Activated naive CD8-positive, alpha-beta T cell treated with anti-CD3 and anti-CD28 coated beads for 36 hours (primary cell): ENCODE measurements around the gene SPRY2. TPM values are rescaled to one million over a fixed set of nuclear protein-coding genes. Genes with fewer than 3 reads are reported as not detected.

ENCODE experiments used
- DNase-seq: peaks from one replicate; pipeline ENCODE4 v3.0.0; 2021
- H3K27ac Mint-ChIP-seq: one replicate; pipeline ENCODE4 v1.8.0; 2022; ENCODE audit warnings: mild to moderate bottlenecking, moderate library complexity, mixed read lengths
- H3K27me3 Mint-ChIP-seq: one replicate; pipeline ENCODE4 v1.8.0; 2022; ENCODE audit warnings: mild to moderate bottlenecking, mixed read lengths
- H3K36me3 Mint-ChIP-seq: one replicate; pipeline ENCODE4 v1.8.0; 2021; ENCODE audit warnings: mild to moderate bottlenecking, mixed read lengths
- H3K4me1 Mint-ChIP-seq: one replicate; pipeline ENCODE4 v1.8.0; 2021; ENCODE audit warnings: mixed read lengths
- H3K4me3 Mint-ChIP-seq: one replicate; pipeline ENCODE4 v1.8.0; 2022; ENCODE audit warnings: mild to moderate bottlenecking, moderate library complexity, mixed read lengths
- H3K9me3 Mint-ChIP-seq: one replicate; pipeline ENCODE4 v1.8.0; 2022; ENCODE audit warnings: mixed read lengths
- total RNA-seq, 2 experiments: library from RNA; stranded (reverse); gene quantifications; one replicate each; pipeline ENCODE4 v1.2.3, GENCODE V29; 2021

SPRY2 gene
- total RNA-seq, 2 experiments from 2014 or later, result 0.33 to 0.44 TPM

GRCh38 chr13:80312012-80312704 is 28.8 kb downstream of the SPRY2 start:
- no peak for DNase-seq
- no peak overlapping the region for H3K27ac Mint-ChIP-seq
- no peaks in the 10 kb centered on the region for H3K36me3 Mint-ChIP-seq
- H3K4me1 Mint-ChIP-seq, result no peaks in the 10 kb centered on the region
- H3K9me3 Mint-ChIP-seq, result no peaks in the 10 kb centered on the region
- no peak overlapping the region for H3K4me3 Mint-ChIP-seq
- no peaks in the 10 kb centered on the region for H3K27me3 Mint-ChIP-seq

DNA sequence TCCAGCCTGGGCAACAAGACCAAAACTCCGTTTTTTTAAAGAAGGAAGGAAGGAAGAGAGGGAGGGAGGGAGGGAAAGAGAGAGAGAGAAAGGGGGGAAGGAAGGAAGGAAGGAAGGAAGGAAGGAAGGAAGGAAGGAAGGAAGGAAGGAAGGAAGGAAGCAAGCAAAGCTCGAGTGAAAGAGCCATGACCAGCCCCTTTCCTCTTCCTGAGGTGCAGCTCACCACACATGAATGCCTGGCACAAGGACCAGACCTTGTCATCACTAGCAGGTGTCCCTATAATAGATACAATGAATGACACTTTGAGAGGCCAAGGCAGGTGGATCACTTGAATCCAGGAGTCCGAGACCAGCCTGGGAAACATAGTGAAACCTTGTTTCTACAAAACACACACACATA is 31.0 kb downstream of the SPRY2 start:
- no peaks in the 10 kb centered on the region for H3K4me1 Mint-ChIP-seq
- no peaks in the 10 kb centered on the region for H3K36me3 Mint-ChIP-seq
- no peak overlapping the region for H3K27ac Mint-ChIP-seq
- no peaks in the 10 kb centered on the region for H3K9me3 Mint-ChIP-seq
- DNase-seq, result no peak
- no peak overlapping the region for H3K4me3 Mint-ChIP-seq
- H3K27me3 Mint-ChIP-seq, result no peaks in the 10 kb centered on the region

GRCh38 chr13:80307401-80307987 is 33.4 kb downstream of the SPRY2 start:
- Mint-ChIP-seq H3K27me3 (no peaks in the 10 kb centered on the region), H3K36me3 (no peaks in the 10 kb centered on the region), H3K27ac (no peak overlapping the region), H3K9me3 (no peaks in the 10 kb centered on the region), H3K4me3 (no peak overlapping the region), H3K4me1 (no peaks in the 10 kb centered on the region)
- no peak for DNase-seq

DNA sequence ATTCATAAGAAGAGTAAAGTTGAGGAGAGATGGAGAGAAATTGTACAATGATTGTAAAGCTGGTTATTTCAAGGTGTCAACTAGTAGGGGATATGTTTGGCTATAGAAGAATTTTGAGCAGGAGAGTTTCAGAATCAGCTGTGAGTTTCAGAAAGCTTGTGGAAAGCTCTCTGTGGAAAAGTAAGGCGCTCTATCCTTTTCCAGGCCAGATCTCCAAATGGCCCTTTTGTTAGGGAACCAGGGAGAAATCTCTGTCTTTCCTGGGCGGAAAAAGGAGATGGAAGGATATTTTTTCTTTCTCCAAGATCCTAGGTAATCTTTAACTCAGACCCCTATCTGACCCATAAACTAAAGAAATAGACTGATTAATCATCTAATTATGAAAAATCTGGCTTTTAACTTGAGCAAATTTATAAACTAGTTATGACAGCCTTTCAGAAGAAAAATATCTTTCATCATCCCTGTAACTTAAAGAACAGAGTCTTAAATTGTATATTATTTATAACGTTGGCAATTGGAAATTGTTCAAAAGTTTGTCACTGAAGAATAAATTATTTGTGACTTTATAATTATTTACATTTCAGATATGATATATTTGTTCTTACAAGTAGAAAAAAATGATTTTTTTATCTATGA is 34.5 kb downstream of the SPRY2 start:
- Mint-ChIP-seq H3K36me3 (no peaks in the 10 kb centered on the region), H3K4me3 (no peak overlapping the region), H3K9me3 (no peaks in the 10 kb centered on the region), H3K27ac (no peak overlapping the region), H3K27me3 (no peaks in the 10 kb centered on the region), H3K4me1 (no peaks in the 10 kb centered on the region)
- DNase-seq, result no peak

DNA sequence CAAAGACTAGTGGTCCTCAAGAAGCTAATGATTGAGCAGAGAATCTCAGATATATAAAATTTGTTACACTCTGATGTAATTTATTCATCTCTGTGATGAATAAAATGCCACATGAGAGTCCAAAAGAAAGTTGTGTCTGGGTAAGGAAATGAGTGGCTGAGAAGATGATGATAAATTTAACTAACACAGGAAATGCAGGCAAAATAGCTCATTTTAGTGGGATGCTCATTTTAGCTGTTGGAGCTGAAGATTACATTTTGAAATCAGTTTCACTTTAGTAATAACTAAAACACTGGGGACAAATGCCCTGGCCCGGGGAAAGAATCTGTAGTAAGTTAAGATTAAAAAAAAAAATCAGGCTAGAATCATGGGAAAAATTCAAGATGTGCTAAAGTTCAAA is 35.2 kb downstream of the SPRY2 start:
- H3K4me1 Mint-ChIP-seq, result no peaks in the 10 kb centered on the region
- no peak overlapping the region for H3K27ac Mint-ChIP-seq
- no peaks in the 10 kb centered on the region for H3K9me3 Mint-ChIP-seq
- DNase-seq, result no peak
- no peaks in the 10 kb centered on the region for H3K27me3 Mint-ChIP-seq
- no peaks in the 10 kb centered on the region for H3K36me3 Mint-ChIP-seq
- no peak overlapping the region for H3K4me3 Mint-ChIP-seq

- Mint-ChIP-seq H3K36me3 (no peaks in the 10 kb centered on the region), H3K27me3 (no peaks in the 10 kb centered on the region), H3K4me1 (no peaks in the 10 kb centered on the region), H3K9me3 (no peaks in the 10 kb centered on the region), H3K27ac (no peak overlapping the region), H3K4me3 (no peak overlapping the region)
- DNase-seq, result no peak
These were observed 37.6 kb downstream of the SPRY2 start for GRCh38 chr13:80303225-80303811.

- H3K27ac Mint-ChIP-seq, result no peak overlapping the region
- no peaks in the 10 kb centered on the region for H3K9me3 Mint-ChIP-seq
- no peak for DNase-seq
- no peaks in the 10 kb centered on the region for H3K36me3 Mint-ChIP-seq
- no peaks in the 10 kb centered on the region for H3K27me3 Mint-ChIP-seq
- no peaks in the 10 kb centered on the region for H3K4me1 Mint-ChIP-seq
- no peak overlapping the region for H3K4me3 Mint-ChIP-seq
These were observed 41.9 kb downstream of the SPRY2 start for GRCh38 chr13:80299046-80299445.

DNA sequence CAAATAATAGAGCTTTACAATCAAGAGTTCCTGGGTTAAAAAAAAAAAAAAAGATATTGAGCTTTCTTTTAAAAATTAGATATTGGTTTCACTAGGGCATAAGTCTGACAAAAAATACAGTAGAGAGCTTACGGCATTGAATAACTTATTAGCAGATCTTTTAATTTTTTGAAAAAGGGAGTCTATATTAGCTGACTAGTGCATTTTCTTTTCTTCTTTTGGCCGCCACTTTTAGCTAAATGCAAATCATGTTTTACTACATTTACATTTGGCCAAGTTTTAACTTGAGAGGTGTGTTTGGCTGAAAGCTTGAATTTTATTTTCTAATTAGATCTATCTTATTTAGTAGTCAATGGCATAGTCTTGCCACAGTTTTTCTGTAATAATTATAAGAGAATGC is 43.4 kb downstream of the SPRY2 start:
- H3K27ac Mint-ChIP-seq, result no peak overlapping the region
- H3K9me3 Mint-ChIP-seq, result no peaks in the 10 kb centered on the region
- no peak overlapping the region for H3K4me3 Mint-ChIP-seq
- H3K4me1 Mint-ChIP-seq, result no peaks in the 10 kb centered on the region
- no peaks in the 10 kb centered on the region for H3K27me3 Mint-ChIP-seq
- no peaks in the 10 kb centered on the region for H3K36me3 Mint-ChIP-seq
- DNase-seq, result no peak

DNA sequence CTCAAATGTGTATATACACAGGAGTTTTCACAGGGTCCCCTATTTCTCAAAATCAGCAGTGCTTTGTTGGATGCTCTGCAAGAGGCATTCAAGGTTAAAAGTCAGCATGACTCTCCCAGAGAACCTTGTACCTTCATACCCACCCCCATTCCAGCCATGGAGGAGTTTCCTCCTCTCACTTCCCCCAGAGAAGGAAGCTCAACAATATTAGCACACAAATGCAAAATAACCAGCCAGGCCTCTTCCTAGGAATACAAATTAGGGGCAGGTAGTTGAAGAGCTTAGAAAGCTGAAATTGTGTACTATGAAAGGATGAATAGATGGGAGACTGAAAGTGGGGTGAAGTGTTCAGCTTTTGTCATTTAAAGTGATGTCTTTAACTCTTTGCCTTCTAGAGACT is 43.8 kb downstream of the SPRY2 start:
- DNase-seq, result no peak
- Mint-ChIP-seq H3K4me1 (no peaks in the 10 kb centered on the region), H3K27me3 (no peaks in the 10 kb centered on the region), H3K9me3 (no peaks in the 10 kb centered on the region), H3K27ac (no peak overlapping the region), H3K36me3 (no peaks in the 10 kb centered on the region), H3K4me3 (no peak overlapping the region)

DNA sequence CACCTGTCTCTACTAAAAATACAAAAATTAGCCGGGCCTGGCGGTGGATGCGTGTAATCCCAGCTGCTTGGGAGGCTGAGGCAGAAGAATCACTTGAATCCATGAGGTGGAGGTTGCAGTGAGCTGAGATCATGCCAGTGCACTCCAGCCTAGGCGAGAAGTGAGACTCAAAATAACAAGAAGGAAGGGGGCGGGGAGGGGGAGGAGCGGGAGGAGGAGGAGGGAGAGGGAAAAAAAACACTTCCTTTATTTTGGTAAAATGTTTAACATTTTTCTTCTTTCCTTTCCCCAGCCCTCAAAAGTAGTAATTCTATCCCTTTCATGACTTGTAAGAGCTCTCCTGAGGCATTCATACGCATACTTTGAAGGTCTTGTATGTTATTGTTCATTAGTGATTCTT is 44.3 kb downstream of the SPRY2 start:
- H3K27me3 Mint-ChIP-seq, result no peaks in the 10 kb centered on the region
- H3K27ac Mint-ChIP-seq, result no peak overlapping the region
- H3K36me3 Mint-ChIP-seq, result no peaks in the 10 kb centered on the region
- H3K4me3 Mint-ChIP-seq, result no peak overlapping the region
- H3K9me3 Mint-ChIP-seq, result no peaks in the 10 kb centered on the region
- H3K4me1 Mint-ChIP-seq, result no peaks in the 10 kb centered on the region
- no peak for DNase-seq

GRCh38 chr13:80290591-80290990 is 50.3 kb downstream of the SPRY2 start:
- no peak overlapping the region for H3K4me3 Mint-ChIP-seq
- no peaks in the 10 kb centered on the region for H3K4me1 Mint-ChIP-seq
- H3K9me3 Mint-ChIP-seq, result peaks cover 1% of the 10 kb centered on the region
- no peaks in the 10 kb centered on the region for H3K27me3 Mint-ChIP-seq
- H3K36me3 Mint-ChIP-seq, result no peaks in the 10 kb centered on the region
- H3K27ac Mint-ChIP-seq, result no peak overlapping the region
- DNase-seq, result no peak
